Measurements from ENCODE around the gene KCNK1. TPM values are rescaled to one million over a fixed set of nuclear protein-coding genes. Genes with fewer than 3 reads are reported as not detected.

The KCNK1 gene
- total RNA-seq, 2 donors from 2014 or later, result 42.3 to 54.2 TPM

DNA sequence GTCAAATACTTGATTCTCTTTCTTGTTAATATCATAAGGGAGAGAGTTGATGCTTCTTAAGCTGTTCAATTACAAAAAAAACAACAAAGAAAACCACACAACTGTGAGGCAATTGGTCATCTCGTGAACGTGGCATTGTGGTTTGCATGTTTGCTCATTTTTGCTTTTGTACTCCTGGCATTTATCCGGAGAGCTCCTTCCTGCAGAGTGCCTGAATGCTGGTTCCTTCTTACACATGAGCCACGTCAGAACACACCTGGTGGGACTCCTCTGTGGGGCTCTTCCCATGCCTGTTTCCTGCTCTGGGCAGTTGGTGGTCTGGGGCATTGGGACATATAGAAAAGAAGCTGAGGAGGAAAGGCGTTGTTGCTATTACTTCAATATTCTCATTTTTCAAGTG is 25.7 kb downstream of the KCNK1 start:
- TF ChIP-seq, protein P1, sequence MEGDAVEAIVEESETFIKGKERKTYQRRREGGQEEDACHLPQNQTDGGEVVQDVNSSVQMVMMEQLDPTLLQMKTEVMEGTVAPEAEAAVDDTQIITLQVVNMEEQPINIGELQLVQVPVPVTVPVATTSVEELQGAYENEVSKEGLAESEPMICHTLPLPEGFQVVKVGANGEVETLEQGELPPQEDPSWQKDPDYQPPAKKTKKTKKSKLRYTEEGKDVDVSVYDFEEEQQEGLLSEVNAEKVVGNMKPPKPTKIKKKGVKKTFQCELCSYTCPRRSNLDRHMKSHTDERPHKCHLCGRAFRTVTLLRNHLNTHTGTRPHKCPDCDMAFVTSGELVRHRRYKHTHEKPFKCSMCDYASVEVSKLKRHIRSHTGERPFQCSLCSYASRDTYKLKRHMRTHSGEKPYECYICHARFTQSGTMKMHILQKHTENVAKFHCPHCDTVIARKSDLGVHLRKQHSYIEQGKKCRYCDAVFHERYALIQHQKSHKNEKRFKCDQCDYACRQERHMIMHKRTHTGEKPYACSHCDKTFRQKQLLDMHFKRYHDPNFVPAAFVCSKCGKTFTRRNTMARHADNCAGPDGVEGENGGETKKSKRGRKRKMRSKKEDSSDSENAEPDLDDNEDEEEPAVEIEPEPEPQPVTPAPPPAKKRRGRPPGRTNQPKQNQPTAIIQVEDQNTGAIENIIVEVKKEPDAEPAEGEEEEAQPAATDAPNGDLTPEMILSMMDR (IDR thresholded peaks at IDR 0.05), result no peak

DNA sequence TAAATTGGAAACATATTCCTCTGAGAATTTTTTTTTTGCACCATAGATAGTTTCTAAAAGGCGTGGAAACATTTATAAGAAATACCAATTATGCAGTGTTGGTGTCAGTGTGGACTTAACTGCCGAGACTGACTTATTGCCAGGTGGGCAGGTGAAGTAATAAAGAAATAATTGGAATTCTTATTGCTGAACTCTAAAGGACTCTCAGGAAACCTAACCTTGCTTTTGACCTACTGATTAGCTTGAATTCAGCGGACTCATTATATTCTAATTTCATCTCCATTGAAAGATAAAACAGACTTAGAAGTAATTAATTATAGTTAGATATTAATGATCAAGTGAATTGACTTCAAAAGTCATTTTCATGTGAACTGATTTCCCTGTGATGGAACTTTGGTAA is 26.3 kb downstream of the KCNK1 start:
- Histone ChIP-seq H3K9me3 (no peaks in the 10 kb centered on the region), H3K27me3 (no peaks in the 10 kb centered on the region), H3K36me3 (peaks cover 24% of the 10 kb centered on the region), H3K27ac (no peak overlapping the region), H3K4me1 (no peaks in the 10 kb centered on the region), H3K4me3 (no peak overlapping the region)
- TF ChIP-seq, protein P1 (IDR thresholded peaks at IDR 0.05), result no peak
- no peak for DNase-seq (ENCODE audit: low spot score)

More for the DNA sequence above, 25.7 kb downstream of the KCNK1 start:
- Histone ChIP-seq H3K27me3 (no peaks in the 10 kb centered on the region), H3K4me3 (no peak overlapping the region), H3K36me3 (peaks cover 24% of the 10 kb centered on the region), H3K27ac (no peak overlapping the region), H3K9me3 (no peaks in the 10 kb centered on the region), H3K4me1 (no peaks in the 10 kb centered on the region)
- no peak for DNase-seq (ENCODE audit: low spot score)

DNA sequence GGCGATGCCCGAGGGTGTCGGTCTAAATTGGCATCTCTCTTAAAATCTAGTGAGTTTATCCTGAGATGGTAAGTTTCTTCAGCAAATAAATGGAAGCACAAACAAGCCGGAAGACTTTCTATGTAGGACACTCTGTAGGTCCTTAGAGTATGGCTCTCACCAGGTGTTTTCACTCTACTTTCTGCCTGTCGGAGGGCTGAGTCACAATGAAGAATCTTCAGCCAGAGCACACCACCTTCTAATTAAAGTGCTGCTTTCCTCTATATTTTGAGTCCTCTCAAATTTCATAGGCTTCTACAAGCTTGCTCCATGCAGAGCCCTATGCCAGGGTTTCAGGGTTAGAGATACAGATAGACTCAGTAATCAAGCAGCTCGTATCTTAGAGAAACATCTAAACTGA is 27.1 kb downstream of the KCNK1 start:
- no peak overlapping the region for H3K4me3 ChIP-seq

DNA sequence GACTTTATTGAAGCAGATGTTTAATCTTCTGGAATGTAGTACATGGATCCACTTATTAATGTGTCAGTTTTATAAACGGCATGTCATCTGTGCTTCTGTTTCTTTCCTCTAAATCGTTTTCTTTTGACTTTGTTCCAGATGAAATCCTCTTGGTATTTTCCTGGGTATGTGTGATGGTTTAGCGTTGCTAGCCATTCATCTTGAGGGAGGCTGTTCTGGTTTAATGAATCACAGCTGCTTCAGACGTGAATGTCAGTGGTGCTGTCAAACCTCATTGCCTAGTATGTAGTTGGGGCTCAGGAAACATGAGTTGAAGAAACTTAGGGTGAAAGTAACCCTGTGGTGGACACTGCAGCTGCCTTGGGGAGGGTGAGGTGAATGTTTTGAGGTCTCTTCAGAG is 33.2 kb downstream of the KCNK1 start:
- H3K4me1 ChIP-seq, result no peaks in the 10 kb centered on the region
- no peak overlapping the region for H3K4me3 ChIP-seq
- peaks cover 2% of the 10 kb centered on the region for H3K36me3 ChIP-seq
- H3K27me3 ChIP-seq, result no peaks in the 10 kb centered on the region
- TF ChIP-seq, protein P1 (IDR thresholded peaks at IDR 0.05), result no peak
- no peak for DNase-seq (ENCODE audit: low spot score)
- no peaks in the 10 kb centered on the region for H3K9me3 ChIP-seq
- H3K27ac ChIP-seq, result no peak overlapping the region

More for the DNA sequence above, 27.1 kb downstream of the KCNK1 start:
- peaks cover 24% of the 10 kb centered on the region for H3K36me3 ChIP-seq
- no peaks in the 10 kb centered on the region for H3K27me3 ChIP-seq
- no peaks in the 10 kb centered on the region for H3K9me3 ChIP-seq
- H3K4me1 ChIP-seq, result no peaks in the 10 kb centered on the region
- DNase-seq (ENCODE audit: low spot score), result no peak
- TF ChIP-seq, protein P1 (IDR thresholded peaks at IDR 0.05), result no peak
- H3K27ac ChIP-seq, result no peak overlapping the region

- Histone ChIP-seq H3K27ac (no peak overlapping the region), H3K27me3 (no peaks in the 10 kb centered on the region), H3K4me3 (no peak overlapping the region), H3K9me3 (no peaks in the 10 kb centered on the region), H3K4me1 (no peaks in the 10 kb centered on the region), H3K36me3 (no peaks in the 10 kb centered on the region)
- TF ChIP-seq, protein P1 (IDR thresholded peaks at IDR 0.05), result no peak
- no peak for DNase-seq (ENCODE audit: low spot score)
Observed at GRCh38 chr1:233647636-233648035, 33.7 kb downstream of the KCNK1 start.

- TF ChIP-seq, protein P1 (IDR thresholded peaks at IDR 0.05), result no peak
- Histone ChIP-seq H3K9me3 (no peaks in the 10 kb centered on the region), H3K27me3 (no peaks in the 10 kb centered on the region), H3K4me1 (no peaks in the 10 kb centered on the region), H3K36me3 (no peaks in the 10 kb centered on the region), H3K4me3 (no peak overlapping the region), H3K27ac (no peak overlapping the region)
- no peak for DNase-seq (ENCODE audit: low spot score)
Observed at GRCh38 chr1:233651061-233651460, 37.2 kb downstream of the KCNK1 start.
